ENCODE measurements around the gene SIPA1L2.

Gene SIPA1L2

GRCh38 chr1:232648316-232648715, 18.4 kb upstream of the SIPA1L2 start:
- DNase-seq, result no peak

- no peak for DNase-seq
These were observed 14.3 kb upstream of the SIPA1L2 start for GRCh38 chr1:232644209-232644608.

GRCh38 chr1:232643251-232643650, 13.3 kb upstream of the SIPA1L2 start:
- DNase-seq, result no peak

- DNase-seq, result no peak
These were observed 11.6 kb upstream of the SIPA1L2 start for GRCh38 chr1:232641507-232641906.

GRCh38 chr1:232636799-232637198, 6.9 kb upstream of the SIPA1L2 start:
- no peak for DNase-seq

GRCh38 chr1:232635778-232636356, 5.9 kb upstream of the SIPA1L2 start:
- DNase-seq, result peak; percentile 71

- DNase-seq, result no peak
These were observed 5.3 kb upstream of the SIPA1L2 start for GRCh38 chr1:232635279-232635678.

- peak; percentile 57 for DNase-seq
These were observed 4.2 kb upstream of the SIPA1L2 start for GRCh38 chr1:232634096-232634495.

GRCh38 chr1:232630894-232631195, 912 bp upstream of the SIPA1L2 start:
- DNase-seq, result no peak

GRCh38 chr1:232629250-232630046, 485 bp downstream of the SIPA1L2 start:
- DNase-seq, result no peak

GRCh38 chr1:232628335-232629249, 1.3 kb downstream of the SIPA1L2 start:
- no peak for DNase-seq

- DNase-seq, result peak; percentile 73
These were observed 2.1 kb downstream of the SIPA1L2 start for GRCh38 chr1:232627645-232628334.

- no peak for DNase-seq
These were observed 2.8 kb downstream of the SIPA1L2 start for GRCh38 chr1:232627171-232627570.

GRCh38 chr1:232626452-232626851, 3.5 kb downstream of the SIPA1L2 start:
- no peak for DNase-seq

- no peak for DNase-seq
These were observed 4.5 kb downstream of the SIPA1L2 start for GRCh38 chr1:232625319-232625868.

- DNase-seq, result no peak
These were observed 5.2 kb downstream of the SIPA1L2 start for GRCh38 chr1:232624546-232625281.

- no peak for DNase-seq
These were observed 7.0 kb downstream of the SIPA1L2 start for GRCh38 chr1:232622981-232623380.

- DNase-seq, result no peak
These were observed 7.6 kb downstream of the SIPA1L2 start for GRCh38 chr1:232622378-232622777.

GRCh38 chr1:232621050-232621449, 8.9 kb downstream of the SIPA1L2 start:
- no peak for DNase-seq

- peak; percentile 70 for DNase-seq
These were observed 9.5 kb downstream of the SIPA1L2 start for GRCh38 chr1:232620356-232620969.

GRCh38 chr1:232617237-232617636, 12.7 kb downstream of the SIPA1L2 start:
- no peak for DNase-seq

All from NCI-H2029 treated with DMSO at 0.1 percent for 48 hours (cell line).